SHP77 treated with DMSO at 0.1 percent for 48 hours (cell line): ENCODE measurements around the gene LMNA.
A peak's percentile ranks its signal among the peaks of the same experiment; 100 is the strongest.

Experiments used
- DNase-seq: peaks from one replicate; lab custom pipeline; 2025; lab: John Stamatoyannopoulos, UW

The LMNA gene

GRCh38 chr1:156082309-156083091, 32.0 kb upstream of the LMNA start, which contains the start of gene MEX3A:
TSS of gene MEX3A (minus strand) at chr1:156082465. CDS start at chr1:156081998, 467 bp downstream.
- peak; percentile 75 for DNase-seq

GRCh38 chr1:156083800-156084790, 30.4 kb upstream of the LMNA start:
- DNase-seq = no peak

GRCh38 chr1:156086256-156086662, 28.3 kb upstream of the LMNA start:
- no peak for DNase-seq

- DNase-seq = no peak
These were observed 24.8 kb upstream of the LMNA start for GRCh38 chr1:156089704-156090103.

- DNase-seq = no peak
These were observed 24.2 kb upstream of the LMNA start for GRCh38 chr1:156090138-156090839.

- DNase-seq = peak; percentile 65
These were observed 23.7 kb upstream of the LMNA start for GRCh38 chr1:156090840-156091188.

- DNase-seq = no peak
These were observed 22.9 kb upstream of the LMNA start for GRCh38 chr1:156091610-156092009.

- DNase-seq = no peak
These were observed 18.5 kb upstream of the LMNA start for GRCh38 chr1:156095906-156096508.

GRCh38 chr1:156096640-156097391, 17.7 kb upstream of the LMNA start:
- peak; percentile 84 for DNase-seq

GRCh38 chr1:156097499-156098178, 16.9 kb upstream of the LMNA start:
- DNase-seq = no peak

GRCh38 chr1:156098784-156099183, 15.7 kb upstream of the LMNA start:
- no peak for DNase-seq

GRCh38 chr1:156099282-156099681, 15.2 kb upstream of the LMNA start:
- DNase-seq = no peak

GRCh38 chr1:156100205-156100995, 14.1 kb upstream of the LMNA start:
- no peak for DNase-seq

- DNase-seq = no peak
These were observed 12.6 kb upstream of the LMNA start for GRCh38 chr1:156101880-156102279.

GRCh38 chr1:156102633-156103511, 11.6 kb upstream of the LMNA start:
- DNase-seq = no peak

GRCh38 chr1:156103521-156103947, 11.0 kb upstream of the LMNA start:
- no peak for DNase-seq

GRCh38 chr1:156104065-156104810, 10.3 kb upstream of the LMNA start:
- peak; percentile 49 for DNase-seq
